A549 treated with DMSO at 1 μM for 4 hours (cell line): ENCODE results near the gene SYF2. TPM values are rescaled to one million over a fixed set of nuclear protein-coding genes. Genes with fewer than 3 reads are reported as not detected.

ENCODE experiments used
- total RNA-seq: library from RNA; stranded (reverse); fragments of 200-300 nt; extraction: Qiagen RNA extraction; gene quantifications from 5 replicates; pipeline ENCODE4 v1.2.3, GENCODE V29; 2022; ENCODE audit warnings: low read depth

SYF2 gene
- total RNA-seq, result 36.7 to 44.0 TPM (median 38.1 TPM) in 5 replicates

DNA sequence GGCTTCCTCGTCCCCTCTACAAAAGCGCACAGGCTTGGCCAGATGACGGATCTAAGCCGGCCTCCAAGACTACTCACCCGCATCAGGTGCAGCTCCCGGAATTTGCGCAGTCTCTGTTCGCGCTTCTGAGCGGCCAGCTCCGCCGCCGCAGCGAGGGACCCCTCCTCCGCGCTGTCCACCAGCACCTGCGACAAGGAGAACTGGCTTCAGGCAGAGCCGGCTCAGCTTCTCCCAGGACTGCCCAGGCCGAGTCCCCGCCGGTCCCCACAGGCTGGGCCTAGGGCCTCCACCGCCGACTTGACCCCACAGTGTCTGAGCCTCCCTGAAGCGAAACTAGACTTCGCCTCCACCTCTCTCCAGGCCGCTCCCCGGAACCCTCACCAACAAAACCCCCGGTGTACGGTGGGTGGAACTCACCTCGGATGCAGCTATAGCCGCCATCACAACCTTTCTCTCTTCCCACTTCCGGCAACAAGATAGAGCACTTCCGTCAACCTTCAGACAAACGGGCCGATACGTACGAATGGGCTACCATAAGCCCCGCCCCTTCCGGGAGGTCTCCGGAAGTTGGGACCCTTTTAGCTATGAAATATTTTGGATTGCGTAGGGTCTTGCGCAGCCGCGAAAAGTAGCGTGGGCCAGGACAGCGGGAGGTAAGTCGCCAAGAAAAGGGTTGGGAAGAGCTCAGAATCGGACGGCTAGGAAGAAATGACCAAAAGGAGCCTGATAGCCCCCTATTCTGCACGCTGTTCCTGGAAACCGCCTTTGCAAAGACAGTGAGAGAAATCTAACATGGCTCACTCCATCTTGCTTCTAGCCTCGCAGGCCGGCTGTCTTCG is at the start of gene SYF2:
SYF2 (minus strand) TSS at position 476 of the 839 bp plus-strand sequence; CDS start at position 441, 35 bp downstream.

GRCh38 chr1:25272238-25272637 is 39.9 kb upstream of the SYF2 start, which contains the start of gene RHD:
RHD (plus strand) TSS chr1:25272509; CDS start chr1:25272548, 39 bp downstream.

GRCh38 chr1:25247024-25247828 is 14.9 kb upstream of the SYF2 start, which contains the start of gene RSRP1:
RSRP1 (minus strand) TSS chr1:25247454; CDS start chr1:25246963, 491 bp downstream.

Other genes with a start within 250 kb of the SYF2 start
- 13.0 to 27.1 TPM (median 25.4 TPM) in 5 replicates for gene RSRP1, start 15.0 kb upstream of the SYF2 start, total RNA-seq
- gene RHD, start 40.0 kb upstream of the SYF2 start, total RNA-seq, result not detected in 5 replicates
- 70.9 to 85.9 TPM (median 75.2 TPM) in 5 replicates for gene TMEM50A, start 105.8 kb upstream of the SYF2 start, total RNA-seq
- gene RHCE, start 188.3 kb upstream of the SYF2 start, total RNA-seq, result 0.09 to 0.19 TPM (median 0.13 TPM) in 3 of 5 replicates, not detected in the others
- gene MACO1, start 198.4 kb upstream of the SYF2 start, total RNA-seq, result 8.6 to 11.1 TPM (median 10.3 TPM) in 5 replicates